Activated naive CD4-positive, alpha-beta T cell treated with anti-CD3 and anti-CD28 coated beads for 36 hours (primary cell): ENCODE measurements around the gene DLL3. TPM values are rescaled to one million over a fixed set of nuclear protein-coding genes. Genes with fewer than 3 reads are reported as not detected.
A peak's percentile ranks its signal among the peaks of the same experiment; 100 is the strongest.

Experiments
- CTCF ChIA-PET: fragments of 350-600 bp; sonication (Branson Sonifier 250); formaldehyde crosslinking; loops from one replicate; lab custom pipeline; 2021; ENCODE audit warnings: antibody characterized with exemption; lab: Charles Lee
- DNase-seq: peaks from one replicate; pipeline ENCODE4 v3.0.0-alpha.2; 2020
- H3K27ac Mint-ChIP-seq: one replicate; pipeline ENCODE4 v1.8.0; 2021; ENCODE audit warnings: mild to moderate bottlenecking, mixed read lengths
- H3K27me3 Mint-ChIP-seq: one replicate; pipeline ENCODE4 v1.8.0; 2021; ENCODE audit warnings: low read depth, mixed read lengths
- H3K36me3 Mint-ChIP-seq: one replicate; pipeline ENCODE4 v1.8.0; 2021; ENCODE audit warnings: low read depth, mixed read lengths
- H3K4me1 Mint-ChIP-seq: one replicate; pipeline ENCODE4 v1.8.0; 2021; ENCODE audit warnings: low read depth, mixed read lengths
- H3K4me3 Mint-ChIP-seq: one replicate; pipeline ENCODE4 v1.8.0; 2021; ENCODE audit warnings: mild to moderate bottlenecking, moderate library complexity, mixed read lengths
- H3K9me3 Mint-ChIP-seq: one replicate; pipeline ENCODE4 v1.8.0; 2021; ENCODE audit warnings: mixed read lengths
- intact Hi-C: fragments of 100-400 bp; cut with micrococcal nuclease; formaldehyde crosslinking; loops from one replicate; pipeline ENCODE4 v1.15.1; 2023
- total RNA-seq, 2 experiments: library from RNA; stranded (reverse); gene quantifications; one replicate each; pipeline ENCODE4 v1.2.3, GENCODE V29; 2021

The DLL3 gene
- total RNA-seq, 2 experiments from 2014 or later, result 0.74 to 0.79 TPM

- no peak overlapping the region for H3K4me3 Mint-ChIP-seq
- no peak overlapping the region for H3K27ac Mint-ChIP-seq
- CTCF ChIA-PET, result interaction anchor here (1.0 to 1.2 kb wide), 2 partner anchors 11 to 41 kb away, joined by 5 to 6 read pairs; partner anchors contain the start of gene EID2B
- H3K9me3 Mint-ChIP-seq, result no peaks in the 10 kb centered on the region
- no peak for DNase-seq
- H3K4me1 Mint-ChIP-seq, result no peaks in the 10 kb centered on the region
- intact Hi-C loops, result no loop called here
- H3K36me3 Mint-ChIP-seq, result peaks cover 20% of the 10 kb centered on the region
- H3K27me3 Mint-ChIP-seq, result no peaks in the 10 kb centered on the region
These were observed 6.5 kb upstream of the DLL3 start for GRCh38 chr19:39492225-39492624.

GRCh38 chr19:39492788-39493187 lies 6.0 kb upstream of the DLL3 start:
- no peak overlapping the region for H3K4me3 Mint-ChIP-seq
- H3K27ac Mint-ChIP-seq, result no peak overlapping the region
- peaks cover 20% of the 10 kb centered on the region for H3K36me3 Mint-ChIP-seq
- no peak for DNase-seq
- CTCF ChIA-PET, result interaction anchor here (1.0 kb wide), 1 partner anchor 40 kb away, joined by 5 read pairs; the partner anchor contains the start of gene EID2B
- H3K27me3 Mint-ChIP-seq, result no peaks in the 10 kb centered on the region
- no peaks in the 10 kb centered on the region for H3K9me3 Mint-ChIP-seq
- H3K4me1 Mint-ChIP-seq, result no peaks in the 10 kb centered on the region
- intact Hi-C loops, result no loop called here

- H3K4me1 Mint-ChIP-seq, result peaks cover 12% of the 10 kb centered on the region
- no peak overlapping the region for H3K4me3 Mint-ChIP-seq
- CTCF ChIA-PET, result interaction anchor here (0.7 kb wide), 2 partner anchors 21 to 385 kb away, joined by 4 to 5 read pairs; no protein-coding TSS in a partner anchor
- no peaks in the 10 kb centered on the region for H3K9me3 Mint-ChIP-seq
- no peak for DNase-seq
- intact Hi-C loops, result no loop called here
- H3K36me3 Mint-ChIP-seq, result peaks cover 8% of the 10 kb centered on the region
- H3K27ac Mint-ChIP-seq, result no peak overlapping the region
- peaks cover 12% of the 10 kb centered on the region for H3K27me3 Mint-ChIP-seq
These were observed 4.1 kb upstream of the DLL3 start for GRCh38 chr19:39494661-39495060.

DNA sequence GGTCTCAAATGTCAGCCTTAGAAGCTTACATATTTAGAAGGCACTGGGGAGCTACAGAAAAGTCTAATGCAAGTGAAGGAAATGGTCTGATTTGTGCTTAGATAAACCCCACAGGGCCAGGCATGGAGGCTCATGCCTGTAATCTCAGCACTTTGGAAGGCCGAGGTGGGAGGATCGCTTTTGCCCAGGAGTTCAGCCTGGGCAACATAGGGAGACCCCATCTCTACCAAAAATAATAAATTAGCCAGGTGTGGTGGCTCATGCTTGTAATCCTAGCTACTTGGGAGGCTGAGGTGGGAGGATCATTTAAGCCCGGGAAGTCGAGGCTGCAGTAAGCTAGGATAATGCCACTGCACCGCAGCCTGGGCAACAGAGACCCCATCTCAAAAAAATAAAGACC lies 2.7 kb upstream of the DLL3 start:
- Mint-ChIP-seq H3K36me3 (peaks cover 3% of the 10 kb centered on the region), H3K4me3 (no peak overlapping the region), H3K4me1 (peaks cover 15% of the 10 kb centered on the region), H3K9me3 (no peaks in the 10 kb centered on the region), H3K27me3 (peaks cover 25% of the 10 kb centered on the region), H3K27ac (no peak overlapping the region)
- DNase-seq, result no peak
- CTCF ChIA-PET, result interaction anchor here (0.7 to 2.6 kb wide), 7 partner anchors 22 to 290 kb away, joined by 3 to 7 read pairs (median 3); no protein-coding TSS in a partner anchor
- intact Hi-C loops, result no loop called here

- Mint-ChIP-seq H3K9me3 (no peaks in the 10 kb centered on the region), H3K27ac (no peak overlapping the region), H3K36me3 (peaks cover 3% of the 10 kb centered on the region), H3K4me1 (peaks cover 15% of the 10 kb centered on the region), H3K4me3 (no peak overlapping the region), H3K27me3 (peaks cover 31% of the 10 kb centered on the region)
- CTCF ChIA-PET, result interaction anchor here (0.7 to 4.6 kb wide), 13 partner anchors 10 to 484 kb away, joined by 3 to 40 read pairs (median 3); partner anchors contain the start of gene EID2B
- DNase-seq, result no peak
- intact Hi-C loops, result no loop called here
These were observed 1.1 kb upstream of the DLL3 start for GRCh38 chr19:39497701-39497995.

DNA sequence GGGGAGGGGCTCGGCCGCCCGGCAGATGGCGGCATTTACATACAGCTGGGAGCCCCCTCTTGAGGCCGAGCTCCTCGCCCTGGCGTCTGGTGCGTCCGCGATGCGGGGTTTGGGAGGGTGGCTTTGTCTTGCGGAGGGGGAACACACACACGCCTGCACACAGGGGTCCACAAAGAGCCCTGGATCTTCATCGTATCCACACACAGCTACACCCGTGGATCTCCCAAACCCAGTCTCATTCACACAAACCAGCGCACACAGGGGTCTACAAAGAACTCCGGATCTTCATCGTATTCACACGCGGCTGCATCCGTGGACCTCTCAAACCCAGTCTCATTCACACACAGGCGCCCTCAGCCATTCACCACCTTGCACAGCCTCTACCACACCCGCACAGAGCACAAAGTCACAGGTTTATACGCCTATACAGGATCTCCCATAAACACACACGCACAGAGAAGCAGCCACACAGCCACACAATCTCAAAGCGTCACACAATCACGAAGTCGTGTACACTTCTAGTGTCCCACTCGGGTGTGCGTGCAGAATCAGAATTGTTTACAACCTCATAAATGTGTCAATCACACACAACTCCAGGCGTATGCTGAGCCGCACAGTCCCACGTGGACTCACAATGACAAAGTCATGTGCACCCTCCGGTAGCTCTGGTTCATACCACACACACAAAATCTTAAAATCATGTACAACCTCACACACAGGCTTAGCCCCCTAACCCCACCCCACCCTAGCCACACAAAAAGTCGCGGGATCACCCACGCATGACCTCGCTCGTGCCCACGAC lies 550 bp upstream of the DLL3 start:
- peak overlapping the region; percentile 46 for H3K4me3 Mint-ChIP-seq
- peaks cover 18% of the 10 kb centered on the region for H3K4me1 Mint-ChIP-seq
- peaks cover 33% of the 10 kb centered on the region for H3K27me3 Mint-ChIP-seq
- CTCF ChIA-PET, result interaction anchor here (0.7 to 4.6 kb wide), 13 partner anchors 9 to 484 kb away, joined by 3 to 40 read pairs (median 3); partner anchors contain the start of gene EID2B
- intact Hi-C loops, result loop anchor here (1.0 to 2.0 kb wide), 3 partner anchors 35 to 174 kb away; no protein-coding TSS in a partner anchor
- H3K9me3 Mint-ChIP-seq, result no peaks in the 10 kb centered on the region
- no peaks in the 10 kb centered on the region for H3K36me3 Mint-ChIP-seq
- H3K27ac Mint-ChIP-seq, result no peak overlapping the region
- DNase-seq, result peak; percentile 63

DNA sequence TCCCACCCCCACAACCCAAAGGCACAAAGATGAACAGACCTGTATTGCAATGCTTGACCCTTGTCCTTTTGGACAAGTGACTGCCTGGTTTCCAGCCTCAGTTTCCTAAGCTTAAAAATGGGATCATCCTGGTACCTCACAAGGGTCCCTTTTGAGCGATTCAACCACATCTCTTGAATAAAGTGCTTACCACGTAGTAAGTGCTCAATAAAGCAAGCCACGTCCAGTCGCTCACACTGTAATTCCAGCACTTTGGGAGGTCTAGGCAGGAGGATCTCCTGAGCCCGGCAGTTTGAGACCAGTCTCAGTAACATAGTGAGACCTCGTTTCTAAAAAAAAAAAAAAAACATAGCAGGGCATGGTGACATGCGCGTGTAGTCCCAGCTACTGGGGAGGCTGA lies 1.2 kb downstream of the DLL3 start:
- no peaks in the 10 kb centered on the region for H3K36me3 Mint-ChIP-seq
- intact Hi-C loops, result loop anchor here (2.0 kb wide), 1 partner anchor 59 kb away; no protein-coding TSS in a partner anchor
- H3K27me3 Mint-ChIP-seq, result peaks cover 49% of the 10 kb centered on the region
- H3K4me1 Mint-ChIP-seq, result peaks cover 22% of the 10 kb centered on the region
- peak overlapping the region; percentile 37 for H3K4me3 Mint-ChIP-seq
- no peak overlapping the region for H3K27ac Mint-ChIP-seq
- CTCF ChIA-PET, result interaction anchor here (0.6 to 4.6 kb wide), 2 partner anchors 33 to 93 kb away, joined by 3 to 40 read pairs; partner anchors contain the start of gene EID2B
- DNase-seq, result no peak
- no peaks in the 10 kb centered on the region for H3K9me3 Mint-ChIP-seq

- DNase-seq, result no peak
- H3K9me3 Mint-ChIP-seq, result no peaks in the 10 kb centered on the region
- CTCF ChIA-PET, result interaction anchor here (0.8 to 4.6 kb wide), 4 partner anchors 11 to 60 kb away, joined by 3 to 40 read pairs (median 4); partner anchors contain the start of gene EID2B
- no peaks in the 10 kb centered on the region for H3K36me3 Mint-ChIP-seq
- no peak overlapping the region for H3K4me3 Mint-ChIP-seq
- no peak overlapping the region for H3K27ac Mint-ChIP-seq
- intact Hi-C loops, result no loop called here
- H3K4me1 Mint-ChIP-seq, result peaks cover 22% of the 10 kb centered on the region
- peaks cover 51% of the 10 kb centered on the region for H3K27me3 Mint-ChIP-seq
These were observed 1.8 kb downstream of the DLL3 start for GRCh38 chr19:39500543-39500942.

DNA sequence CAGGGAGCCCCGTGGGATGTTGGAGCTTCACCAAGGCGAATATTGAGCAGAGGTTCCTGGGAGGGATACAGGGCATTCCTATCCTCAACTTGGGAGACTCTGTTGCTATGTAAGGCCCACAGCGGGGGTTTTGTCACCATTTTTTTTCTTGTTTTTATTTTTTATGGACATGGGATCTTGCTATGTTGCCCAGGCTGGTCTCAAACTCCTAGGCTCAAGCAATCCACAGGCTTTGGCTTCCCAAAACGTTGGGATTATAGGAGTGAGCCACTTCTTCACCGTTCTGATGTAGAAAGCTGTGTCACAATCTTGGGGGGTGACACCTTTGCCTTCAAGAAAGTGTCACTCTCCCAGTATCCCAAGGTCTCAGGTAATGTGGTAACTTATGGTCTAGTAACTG lies 2.6 kb downstream of the DLL3 start:
- Mint-ChIP-seq H3K4me3 (no peak overlapping the region), H3K27ac (no peak overlapping the region), H3K27me3 (peaks cover 56% of the 10 kb centered on the region), H3K4me1 (peaks cover 25% of the 10 kb centered on the region), H3K9me3 (no peaks in the 10 kb centered on the region), H3K36me3 (no peaks in the 10 kb centered on the region)
- CTCF ChIA-PET, result interaction anchor here (0.9 to 4.6 kb wide), 4 partner anchors 10 to 60 kb away, joined by 3 to 40 read pairs (median 4); partner anchors contain the start of gene EID2B
- intact Hi-C loops, result no loop called here
- no peak for DNase-seq

- Mint-ChIP-seq H3K27ac (no peak overlapping the region), H3K27me3 (peaks cover 65% of the 10 kb centered on the region), H3K4me3 (no peak overlapping the region), H3K4me1 (peaks cover 34% of the 10 kb centered on the region), H3K36me3 (no peaks in the 10 kb centered on the region), H3K9me3 (no peaks in the 10 kb centered on the region)
- intact Hi-C loops, result no loop called here
- CTCF ChIA-PET, result interaction anchor here (0.7 to 1.5 kb wide), 11 partner anchors 9 to 164 kb away, joined by 3 to 15 read pairs (median 4); partner anchors contain the start of gene EID2B
- DNase-seq, result peak; percentile 68
These were observed 4.1 kb downstream of the DLL3 start for GRCh38 chr19:39502640-39503417.

DNA sequence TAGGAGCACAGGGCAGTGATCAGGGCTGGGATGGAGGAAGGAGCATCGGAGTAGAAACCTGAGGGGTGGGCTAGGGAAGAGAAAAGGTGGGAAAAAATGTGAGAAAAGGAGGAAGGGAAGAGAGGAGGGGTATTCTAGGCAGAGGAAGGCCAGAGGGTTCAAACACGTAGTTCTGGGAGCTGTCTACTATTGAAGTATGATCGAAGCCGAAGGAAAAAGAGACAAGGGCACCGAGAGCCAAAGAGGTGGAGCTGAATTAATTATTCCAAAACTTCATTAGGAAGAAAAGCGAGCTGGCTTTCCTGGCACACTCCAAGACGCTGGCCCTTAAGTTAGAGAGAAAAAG lies 7.8 kb downstream of the DLL3 start:
- no peaks in the 10 kb centered on the region for H3K36me3 Mint-ChIP-seq
- intact Hi-C loops, result no loop called here
- no peaks in the 10 kb centered on the region for H3K9me3 Mint-ChIP-seq
- peaks cover 23% of the 10 kb centered on the region for H3K4me1 Mint-ChIP-seq
- no peak for DNase-seq
- no peak overlapping the region for H3K27ac Mint-ChIP-seq
- CTCF ChIA-PET, result interaction anchor here (3.6 kb wide), 1 partner anchor 27 kb away, joined by 22 read pairs; the partner anchor contains the start of gene EID2B
- H3K27me3 Mint-ChIP-seq, result peaks cover 51% of the 10 kb centered on the region
- H3K4me3 Mint-ChIP-seq, result peak overlapping the region; percentile 55
